Measurements from ENCODE around the gene TH. TPM values are rescaled to one million over a fixed set of nuclear protein-coding genes. Genes with fewer than 3 reads are reported as not detected.

Gene TH
- total and polyA plus RNA-seq, 4 donors, result 0.14 to 0.31 TPM; not detected in 2

GRCh38 chr11:2144544-2145248 is 26.9 kb downstream of the TH start:
- Histone ChIP-seq H3K9ac (ENCODE audit: insufficient read depth in 1 of 2, low read length in 2 of 2) (no peak overlapping the region), H3K27me3 (ENCODE audit: control insufficient read depth in 3 of 3, insufficient read depth in 3 of 3, low read length in 2 of 3) (peaks cover 48 to 66% (median 55%) of the 10 kb centered on the region in 3 donors), H3K27ac (ENCODE audit: low read depth in 1 of 2, low read length in 1 of 2) (no peak overlapping the region), H3K4me1 (ENCODE audit: control insufficient read depth in 5 of 5, insufficient read depth in 5 of 5, low read length in 5 of 5) (peaks cover 0 to 12% (median 3%) of the 10 kb centered on the region in 5 donors), H3K4me3 (no peak overlapping the region), H3K36me3 (ENCODE audit: control insufficient read depth in 4 of 4, insufficient read depth in 4 of 4, low read length in 4 of 4) (no peaks in the 10 kb centered on the region), H3K9me3 (ENCODE audit: control insufficient read depth in 4 of 4, insufficient read depth in 3 of 4, low read length in 3 of 4) (peaks cover 0 to 4% (median 0%) of the 10 kb centered on the region in 4 donors)
- TF ChIP-seq, protein P1, sequence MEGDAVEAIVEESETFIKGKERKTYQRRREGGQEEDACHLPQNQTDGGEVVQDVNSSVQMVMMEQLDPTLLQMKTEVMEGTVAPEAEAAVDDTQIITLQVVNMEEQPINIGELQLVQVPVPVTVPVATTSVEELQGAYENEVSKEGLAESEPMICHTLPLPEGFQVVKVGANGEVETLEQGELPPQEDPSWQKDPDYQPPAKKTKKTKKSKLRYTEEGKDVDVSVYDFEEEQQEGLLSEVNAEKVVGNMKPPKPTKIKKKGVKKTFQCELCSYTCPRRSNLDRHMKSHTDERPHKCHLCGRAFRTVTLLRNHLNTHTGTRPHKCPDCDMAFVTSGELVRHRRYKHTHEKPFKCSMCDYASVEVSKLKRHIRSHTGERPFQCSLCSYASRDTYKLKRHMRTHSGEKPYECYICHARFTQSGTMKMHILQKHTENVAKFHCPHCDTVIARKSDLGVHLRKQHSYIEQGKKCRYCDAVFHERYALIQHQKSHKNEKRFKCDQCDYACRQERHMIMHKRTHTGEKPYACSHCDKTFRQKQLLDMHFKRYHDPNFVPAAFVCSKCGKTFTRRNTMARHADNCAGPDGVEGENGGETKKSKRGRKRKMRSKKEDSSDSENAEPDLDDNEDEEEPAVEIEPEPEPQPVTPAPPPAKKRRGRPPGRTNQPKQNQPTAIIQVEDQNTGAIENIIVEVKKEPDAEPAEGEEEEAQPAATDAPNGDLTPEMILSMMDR (IDR thresholded peaks at IDR 0.05; ENCODE audit: control extremely low read depth, extremely low read depth), result no peak
- 7 to 11% methylated on average over 18 of the region's 18 CpGs for WGBS, 2 donors
- ATAC-seq (ENCODE audit: insufficient read depth, low FRiP score) (no peak), DNase-seq (no peak)

- TF ChIP-seq, protein P1 (IDR thresholded peaks at IDR 0.05; ENCODE audit: control extremely low read depth, extremely low read depth), result no peak
- H3K4me3 ChIP-seq, result no peak overlapping the region
- 1 to 2% methylated on average over 72 of the region's 72 CpGs for WGBS, 2 donors
Measured at GRCh38 chr11:2143799-2144543, 27.6 kb downstream of the TH start.

GRCh38 chr11:2143477-2143798 is 28.2 kb downstream of the TH start:
- TF ChIP-seq, protein P1 (IDR thresholded peaks at IDR 0.05; ENCODE audit: control extremely low read depth, extremely low read depth), result no peak
- Histone ChIP-seq H3K9me3 (ENCODE audit: control insufficient read depth in 4 of 4, insufficient read depth in 3 of 4, low read length in 3 of 4) (peaks cover 0 to 4% (median 0%) of the 10 kb centered on the region in 4 donors), H3K27ac (ENCODE audit: low read depth in 1 of 2, low read length in 1 of 2) (no peak overlapping the region), H3K4me3 (no peak overlapping the region), H3K9ac (ENCODE audit: insufficient read depth in 1 of 2, low read length in 2 of 2) (no peak overlapping the region), H3K36me3 (ENCODE audit: control insufficient read depth in 4 of 4, insufficient read depth in 4 of 4, low read length in 4 of 4) (no peaks in the 10 kb centered on the region), H3K4me1 (ENCODE audit: control insufficient read depth in 5 of 5, insufficient read depth in 5 of 5, low read length in 5 of 5) (peaks cover 0 to 13% (median 3%) of the 10 kb centered on the region in 5 donors), H3K27me3 (ENCODE audit: control insufficient read depth in 3 of 3, insufficient read depth in 3 of 3, low read length in 2 of 3) (peaks cover 50 to 60% (median 55%) of the 10 kb centered on the region in 3 donors)
- 2 to 5% methylated on average over 12 of the region's 12 CpGs for WGBS, 2 donors
- no peak for ATAC-seq (ENCODE audit: insufficient read depth, low FRiP score)
- no peak for DNase-seq

More at GRCh38 chr11:2143799-2144543, 27.6 kb downstream of the TH start:
- DNase-seq, result peak in 1 of 3 donors; percentile 22
- ATAC-seq (ENCODE audit: insufficient read depth, low FRiP score), result peak; percentile 29
- peaks cover 0 to 4% (median 0%) of the 10 kb centered on the region in 4 donors for H3K9me3 ChIP-seq (ENCODE audit: control insufficient read depth in 4 of 4, insufficient read depth in 3 of 4, low read length in 3 of 4)
- no peak overlapping the region for H3K27ac ChIP-seq (ENCODE audit: low read depth in 1 of 2, low read length in 1 of 2)
- peaks cover 0 to 13% (median 3%) of the 10 kb centered on the region in 5 donors for H3K4me1 ChIP-seq (ENCODE audit: control insufficient read depth in 5 of 5, insufficient read depth in 5 of 5, low read length in 5 of 5)
- H3K9ac ChIP-seq (ENCODE audit: insufficient read depth in 1 of 2, low read length in 2 of 2), result no peak overlapping the region
- peaks cover 50 to 62% (median 54%) of the 10 kb centered on the region in 3 donors for H3K27me3 ChIP-seq (ENCODE audit: control insufficient read depth in 3 of 3, insufficient read depth in 3 of 3, low read length in 2 of 3)
- H3K36me3 ChIP-seq (ENCODE audit: control insufficient read depth in 4 of 4, insufficient read depth in 4 of 4, low read length in 4 of 4), result no peaks in the 10 kb centered on the region

Data from lung (tissue), 12 donors.